ENCODE measurements around the gene LMX1A. TPM values are rescaled to one million over a fixed set of nuclear protein-coding genes. Genes with fewer than 3 reads are reported as not detected.

The LMX1A gene
- under 1 TPM in 2 of 6 donors, not detected in 4; 0.33 to 0.67 TPM for total RNA-seq

GRCh38 chr1:165355977-165356811 lies at the start of gene LMX1A:
TSS of gene LMX1A (minus strand) at chr1:165356715. CDS start at chr1:165355559, 1,156 bp downstream.
- no peaks in the 10 kb centered on the region for H3K36me3 ChIP-seq
- DNase-seq (peak in 1 of 2 donors; percentile 84), ATAC-seq (ENCODE audit: low FRiP score in 2 of 2) (peak in 1 of 2 donors; percentile 77)
- TF ChIP-seq POLR2A (IDR thresholded peaks at IDR 0.05), result no peak
- TF ChIP-seq POLR2AphosphoS5 (IDR thresholded peaks at IDR 0.05), result no peak
- TF ChIP-seq CTCF (IDR thresholded peaks at IDR 0.05), result no peak
- TF ChIP-seq EP300 (IDR thresholded peaks at IDR 0.05), result no peak
- H3K4me1 ChIP-seq, result peaks cover 27 to 50% (median 38%) of the 10 kb centered on the region in 4 donors
- no peak within 1 kb of the TSS for H3K27ac ChIP-seq
- H3K27me3 ChIP-seq, result peaks cover 4 to 54% (median 34%) of the 10 kb centered on the region in 4 donors
- WGBS, 2 donors, result 3 to 8% methylated on average over 11 to 69 of the region's 88 CpGs
- peak within 1 kb of the TSS in 3 of 4 donors; percentile 26 to 47 (median 40) for H3K4me3 ChIP-seq
- no peaks in the 10 kb centered on the region for H3K9me3 ChIP-seq

GRCh38 chr1:165403835-165404482 lies 47.4 kb upstream of the LMX1A start:
- Histone ChIP-seq H3K9me3 (no peaks in the 10 kb centered on the region), H3K27me3 (no peaks in the 10 kb centered on the region), H3K27ac (no peak overlapping the region), H3K4me3 (no peak overlapping the region), H3K36me3 (no peaks in the 10 kb centered on the region), H3K4me1 (peaks cover 0 to 5% (median 0%) of the 10 kb centered on the region in 4 donors)
- TF ChIP-seq CTCF (IDR thresholded peaks at IDR 0.05), result peak; percentile 26 to 80 (median 50)
- TF ChIP-seq EP300 (IDR thresholded peaks at IDR 0.05), result no peak
- no peak for TF ChIP-seq POLR2AphosphoS5 (IDR thresholded peaks at IDR 0.05)
- DNase-seq, result peak in 1 of 2 donors; percentile 29
- WGBS, 2 donors, result 43 to 55% methylated on average over 2 to 3 of the region's 3 CpGs
- ATAC-seq (ENCODE audit: low FRiP score in 2 of 2), result peak; percentile 42 to 52

- TF ChIP-seq POLR2A (IDR thresholded peaks at IDR 0.05) (no peak), CTCF (IDR thresholded peaks at IDR 0.05) (no peak), POLR2AphosphoS5 (IDR thresholded peaks at IDR 0.05) (no peak), EP300 (IDR thresholded peaks at IDR 0.05) (no peak)
These were observed 46.1 kb upstream of the LMX1A start for GRCh38 chr1:165402517-165403111.

GRCh38 chr1:165397944-165398343 lies 41.4 kb upstream of the LMX1A start:
- no peaks in the 10 kb centered on the region for H3K27me3 ChIP-seq
- peak in 1 of 2 donors; percentile 75 for ATAC-seq (ENCODE audit: low FRiP score in 2 of 2)
- H3K9me3 ChIP-seq, result no peaks in the 10 kb centered on the region
- H3K4me1 ChIP-seq, result peaks cover 5 to 14% (median 11%) of the 10 kb centered on the region in 4 donors
- no peak overlapping the region for H3K27ac ChIP-seq
- no peak for TF ChIP-seq CTCF (IDR thresholded peaks at IDR 0.05)
- TF ChIP-seq POLR2AphosphoS5 (IDR thresholded peaks at IDR 0.05), result no peak
- no peak for TF ChIP-seq POLR2A (IDR thresholded peaks at IDR 0.05)
- no peak for TF ChIP-seq EP300 (IDR thresholded peaks at IDR 0.05)
- no peak for DNase-seq
- H3K36me3 ChIP-seq, result no peaks in the 10 kb centered on the region
- WGBS, 2 donors, result 15 to 36% methylated on average over 4 of the region's 4 CpGs
- no peak overlapping the region for H3K4me3 ChIP-seq

More at GRCh38 chr1:165402517-165403111, 46.1 kb upstream of the LMX1A start:
- Histone ChIP-seq H3K27me3 (no peaks in the 10 kb centered on the region), H3K4me1 (peaks cover 0 to 6% (median 6%) of the 10 kb centered on the region in 4 donors), H3K4me3 (no peak overlapping the region), H3K27ac (no peak overlapping the region), H3K9me3 (no peaks in the 10 kb centered on the region), H3K36me3 (no peaks in the 10 kb centered on the region)
- ATAC-seq (ENCODE audit: low FRiP score in 2 of 2), result no peak
- 90% methylated on average over 4 of the region's 4 CpGs for WGBS, 2 donors
- no peak for DNase-seq

Data from upper lobe of left lung (tissue), 6 donors.